Natural killer cell (primary cell): ENCODE data around the gene MOV10L1. TPM values are rescaled to one million over a fixed set of nuclear protein-coding genes. Genes with fewer than 3 reads are reported as not detected.

ENCODE experiments used
- ATAC-seq, 3 donors: fragments of 150-1000 bp in 2 of 3; fragments of 200-7000 bp in 1 of 3; cut with Tn5 transposase; 1 replicate in 1 of 3; 2 replicates in 2 of 3; pipeline ENCODE4 v1.10.0; 2021; ENCODE audit warnings: mild to moderate bottlenecking in 2 of 3, moderate library complexity in 2 of 3
- DNase-seq, 2 donors: peaks; one replicate each; pipeline versions ENCODE4 v3.0.0 to v3.0.0-alpha.2; 2013 to 2021; ENCODE audit warnings: mixed read lengths in 1 of 2
- H3K27ac ChIP-seq: one replicate; pipeline ENCODE4 v1.5.1; 2013; ENCODE audit warnings: mild to moderate bottlenecking, low read length
- H3K27me3 ChIP-seq: one replicate; pipeline ENCODE4 v1.6.1; 2013; ENCODE audit warnings: low read length; ENCODE audit not compliant: control insufficient read depth, insufficient read depth
- H3K36me3 ChIP-seq: one replicate; pipeline ENCODE4 v1.6.1; 2013; ENCODE audit warnings: low read length; ENCODE audit not compliant: control insufficient read depth, insufficient read depth
- H3K4me1 ChIP-seq: one replicate; pipeline ENCODE4 v1.6.1; 2013; ENCODE audit warnings: low read length; ENCODE audit not compliant: control insufficient read depth, insufficient read depth
- H3K4me3 ChIP-seq: one replicate; pipeline ENCODE4 v1.5.1; 2013; ENCODE audit warnings: low read length
- H3K9me3 ChIP-seq: one replicate; pipeline ENCODE4 v1.6.1; 2013; ENCODE audit warnings: low read length; ENCODE audit not compliant: control insufficient read depth, insufficient read depth
- H3K27ac Mint-ChIP-seq, 2 donors: one replicate each; pipeline ENCODE4 v1.8.0; 2022; ENCODE audit warnings: mild to moderate bottlenecking in 2 of 2, mixed read lengths in 2 of 2, moderate library complexity in 1 of 2
- H3K27me3 Mint-ChIP-seq, 2 donors: one replicate each; pipeline ENCODE4 v1.8.0; 2022; ENCODE audit warnings: low read depth in 2 of 2, mixed read lengths in 2 of 2
- H3K36me3 Mint-ChIP-seq: one replicate; pipeline ENCODE4 v1.8.0; 2022; ENCODE audit warnings: mixed read lengths
- H3K4me1 Mint-ChIP-seq, 2 donors: one replicate each; pipeline ENCODE4 v1.8.0; 2022; ENCODE audit warnings: mixed read lengths in 2 of 2
- H3K4me3 Mint-ChIP-seq: one replicate; pipeline ENCODE4 v1.8.0; 2022; ENCODE audit warnings: mild to moderate bottlenecking, moderate library complexity, mixed read lengths
- H3K9me3 Mint-ChIP-seq, 2 donors: one replicate each; pipeline ENCODE4 v1.8.0; 2022; ENCODE audit warnings: mixed read lengths in 2 of 2
- CTCF ChIP-seq: fragments of 200-600 bp; IDR thresholded peaks from one replicate; pipeline ENCODE4 v1.8.0; 2022; ENCODE audit warnings: antibody characterized with exemption
- WGBS: methylation state at CpG from one replicate; pipeline ENCODE4 v1.1.7; 2013; ENCODE audit warnings: missing lambda C conversion rate; ENCODE audit not compliant: insufficient coverage; 5-methylcytosine and 5-hydroxymethylcytosine counted together
- intact Hi-C: fragments of 100-400 bp; cut with micrococcal nuclease; formaldehyde crosslinking; loops from one replicate; pipeline ENCODE4 v1.14.2; 2022
- total RNA-seq, 4 donors: library from RNA; stranded (reverse); fragments of 120-200 nt in 1 of 4; gene quantifications; one replicate each; pipeline versions ENCODE4 v1.2.3 to v1.2.4, GENCODE V29; 2013 to 2022

The MOV10L1 gene
- total RNA-seq, 3 donors from 2014 or later (not counting 1 experiment from before 2014, with no cell fraction given), result 1.0 to 1.7 TPM; not detected in 1

GRCh38 chr22:50115693-50116092, 25.9 kb downstream of the MOV10L1 start:
- Histone ChIP-seq H3K27ac (no peak overlapping the region), H3K36me3 (no peaks in the 10 kb centered on the region), H3K4me3 (no peak overlapping the region), H3K9me3 (no peaks in the 10 kb centered on the region), H3K27me3 (no peaks in the 10 kb centered on the region), H3K4me1 (peaks cover 13% of the 10 kb centered on the region)
- Mint-ChIP-seq H3K9me3 (no peaks in the 10 kb centered on the region), H3K36me3 (no peaks in the 10 kb centered on the region), H3K4me1 (peaks cover 7 to 21% of the 10 kb centered on the region in 2 donors), H3K27me3 (peaks cover 0 to under 1% of the 10 kb centered on the region in 2 donors), H3K27ac (no peak overlapping the region), H3K4me3 (no peak overlapping the region)
- ATAC-seq (no peak), DNase-seq (no peak)
- intact Hi-C loops, result no loop called here
- WGBS, result 92% methylated on average over 10 of the region's 10 CpGs
- no peak for TF ChIP-seq CTCF

GRCh38 chr22:50117168-50117762, 27.5 kb downstream of the MOV10L1 start:
- H3K4me3 ChIP-seq, result no peak overlapping the region
- H3K27ac Mint-ChIP-seq, result no peak overlapping the region
- no peak overlapping the region for H3K27ac ChIP-seq
- no peak overlapping the region for H3K4me3 Mint-ChIP-seq
- TF ChIP-seq CTCF, result no peak
- peaks cover 6 to 8% of the 10 kb centered on the region in 2 donors for H3K4me1 Mint-ChIP-seq
- no peaks in the 10 kb centered on the region for H3K9me3 ChIP-seq
- WGBS, result 87% methylated on average over 19 of the region's 19 CpGs
- no peaks in the 10 kb centered on the region for H3K36me3 ChIP-seq
- intact Hi-C loops, result no loop called here
- DNase-seq (no peak), ATAC-seq (no peak)
- peaks cover 0 to 2% of the 10 kb centered on the region in 2 donors for H3K27me3 Mint-ChIP-seq
- peaks cover 0 to 2% of the 10 kb centered on the region in 2 donors for H3K9me3 Mint-ChIP-seq
- H3K36me3 Mint-ChIP-seq, result no peaks in the 10 kb centered on the region
- H3K27me3 ChIP-seq, result no peaks in the 10 kb centered on the region
- H3K4me1 ChIP-seq, result peaks cover 7% of the 10 kb centered on the region

GRCh38 chr22:50118129-50118528, 28.3 kb downstream of the MOV10L1 start:
- no peak overlapping the region for H3K4me3 Mint-ChIP-seq
- no peaks in the 10 kb centered on the region for H3K4me1 ChIP-seq

More at GRCh38 chr22:50118129-50118528, 28.3 kb downstream of the MOV10L1 start:
- DNase-seq, result no peak
- Histone ChIP-seq H3K27ac (no peak overlapping the region), H3K27me3 (no peaks in the 10 kb centered on the region), H3K9me3 (peaks cover 5% of the 10 kb centered on the region), H3K4me3 (no peak overlapping the region), H3K36me3 (no peaks in the 10 kb centered on the region)
- H3K27ac Mint-ChIP-seq, result no peak overlapping the region
- no peaks in the 10 kb centered on the region for H3K4me1 Mint-ChIP-seq
- TF ChIP-seq CTCF, result no peak
- H3K27me3 Mint-ChIP-seq, result peaks cover 0 to 2% of the 10 kb centered on the region in 2 donors
- intact Hi-C loops, result no loop called here
- no peaks in the 10 kb centered on the region for H3K36me3 Mint-ChIP-seq
- no peak for ATAC-seq
- peaks cover 0 to 3% of the 10 kb centered on the region in 2 donors for H3K9me3 Mint-ChIP-seq
- 86% methylated on average over 3 of the region's 3 CpGs for WGBS
